ENCODE results near the gene RABAC1. TPM values are rescaled to one million over a fixed set of nuclear protein-coding genes. Genes with fewer than 3 reads are reported as not detected.

The RABAC1 gene
- total and polyA plus RNA-seq, 2 of the 8 experiments (the other 6 are each of a cell fraction or from before 2014, with no cell fraction given), result 124 to 439 TPM

- Histone ChIP-seq H3K79me1 (ENCODE audit: low read depth, low read length) (no peaks in the 10 kb centered on the region), H3K4ac (replicated peaks; ENCODE audit: insufficient read length, low read depth, low read length) (no peak overlapping the region), H2BK120ac (replicated peaks; ENCODE audit: low read depth, low read length) (no peak overlapping the region), H3K56ac (replicated peaks; ENCODE audit: insufficient read length, low read depth, low read length) (no peak overlapping the region), H3K23me2 (ENCODE audit: low read depth, low read length) (no peaks in the 10 kb centered on the region), H3K79me2 (ENCODE audit: control insufficient read depth in 1 of 2, insufficient read depth in 2 of 2, low read length in 2 of 2) (no peaks in the 10 kb centered on the region), H3K27ac (ENCODE audit: low read depth, low read length) (no peak overlapping the region), H3K36me3 (ENCODE audit: control insufficient read depth in 2 of 4, insufficient read depth in 4 of 4, low read length in 3 of 4) (peaks cover 0 to 10% (median 3%) of the 10 kb centered on the region in 4 experiments; a peak in 5 of 8 replicates), H3K4me3 (ENCODE audit: extremely low read depth in 1 of 4, insufficient read depth in 2 of 4, low read depth in 3 of 4, low read length in 4 of 4) (no peak overlapping the region), H4K20me1 (replicated peaks in 1 of 2; ENCODE audit: control insufficient read depth in 1 of 2, insufficient read depth in 2 of 2, low read length in 2 of 2) (peaks cover 0 to 3% of the 10 kb centered on the region in 2 experiments), H3K14ac (ENCODE audit: insufficient read length) (no peak overlapping the region), H4K5ac (ENCODE audit: insufficient read length, low read depth, low read length) (no peak overlapping the region), H3K9me3 (ENCODE audit: insufficient read depth in 2 of 2, low read depth in 1 of 2, low read length in 1 of 2) (no peaks in the 10 kb centered on the region), H2BK5ac (ENCODE audit: low read depth, low read length) (no peak overlapping the region), H2AK5ac (ENCODE audit: low read depth, low read length) (no peak overlapping the region), H2BK20ac (ENCODE audit: low read length) (no peak overlapping the region), H3K23ac (ENCODE audit: insufficient read length) (no peak overlapping the region), H3K18ac (ENCODE audit: extremely low read depth, low read length) (no peak overlapping the region), H3K4me2 (ENCODE audit: insufficient read depth in 1 of 2, low read depth in 2 of 2, low read length in 2 of 2) (no peak overlapping the region), H3K9ac (replicated peaks in 1 of 4; ENCODE audit: extremely low read depth in 1 of 4, low read depth in 3 of 4, low read length in 3 of 4) (no peak overlapping the region), H3K4me1 (replicated peaks in 1 of 4; ENCODE audit: control insufficient read depth in 3 of 4, insufficient read depth in 4 of 4, low read length in 3 of 4) (no peaks in the 10 kb centered on the region), H3K27me3 (replicated peaks in 1 of 4; ENCODE audit: control insufficient read depth in 3 of 4, extremely low read depth in 1 of 4, insufficient read depth in 3 of 4, low read length in 3 of 4) (no peaks in the 10 kb centered on the region), H2BK15ac (ENCODE audit: low read length) (no peak overlapping the region), H2AFZ (ENCODE audit: low read length) (no peak overlapping the region), H2BK12ac (ENCODE audit: low read depth, low read length) (no peak overlapping the region), H4K8ac (ENCODE audit: extremely low read depth, insufficient read depth, low read length) (no peak overlapping the region), H4K91ac (replicated peaks; ENCODE audit: insufficient read length, low read length) (no peak overlapping the region)
- POLR2A ChIA-PET (ENCODE audit: partially characterized antibody), result interaction anchor here (0.9 kb wide), 1 partner anchor 58 kb away, joined by 3 read pairs; no protein-coding TSS in a partner anchor
- CTCF ChIA-PET (ENCODE audit: partially characterized antibody), result no interaction called here
- DNase-seq (ENCODE audit: low read depth in 1 of 2, low spot score in 2 of 2), result no peak
- TF ChIP-seq FOSL1 (IDR thresholded peaks at IDR 0.05; ENCODE audit: insufficient read depth, low read depth, low read length) (no peak), GTF2F1 (IDR thresholded peaks at IDR 0.05; ENCODE audit: borderline replicate concordance, low read depth, low read length) (no peak), KDM5A (IDR thresholded peaks at IDR 0.05; ENCODE audit: low read length) (no peak), JUND (IDR thresholded peaks at IDR 0.05; ENCODE audit: low read length) (no peak), EP300 (IDR thresholded peaks at IDR 0.05; ENCODE audit: borderline replicate concordance in 1 of 2, low read depth in 2 of 2, low read length in 2 of 2) (no peak), TBP (IDR thresholded peaks at IDR 0.05; ENCODE audit: low read depth, low read length) (no peak), TAF1 (IDR thresholded peaks at IDR 0.05; ENCODE audit: low read depth, low read length) (no peak), ZNF274 (IDR thresholded peaks at IDR 0.05; ENCODE audit: borderline replicate concordance, extremely low read depth, low read length) (no peak), BACH1 (IDR thresholded peaks at IDR 0.05; ENCODE audit: low read length) (no peak), CBX8 (IDR thresholded peaks at IDR 0.05; ENCODE audit: borderline replicate concordance, low read depth, low read length) (no peak), POU5F1 (IDR thresholded peaks at IDR 0.05; ENCODE audit: low read depth, low read length) (no peak), PHF8 (conservative IDR thresholded peaks at IDR 0.05; ENCODE audit: low read depth, low read length) (no peak)
- WGBS, 2 experiments (ENCODE audit: extremely low coverage in 1 of 2, insufficient coverage in 1 of 2, insufficient read length in 1 of 2, insufficient replicate concordance in 2 of 2, low coverage in 1 of 2, low lambda C conversion rate in 2 of 2, missing lambda C conversion rate in 1 of 2), result 93% methylated on average over 11 of the region's 11 CpGs; no CpG with 5 or more reads in 1 of the 2 experiments
- no peak for FAIRE-seq
Observed at GRCh38 chr19:41971363-41971762, 12.2 kb upstream of the RABAC1 start.

Data from H1 (cell line).